Measurements from ENCODE around the gene PDE3B. TPM values are rescaled to one million over a fixed set of nuclear protein-coding genes. Genes with fewer than 3 reads are reported as not detected.

PDE3B gene
- total RNA-seq, 1 donor from 2014 or later: 28.5 TPM

- ATAC-seq: no peak
- no peak for TF ChIP-seq CTCF (IDR thresholded peaks at IDR 0.05)
- intact Hi-C loops (cut with DNase I): no loop called here
These were observed 29.4 kb upstream of the PDE3B start for GRCh38 chr11:14614091-14614622.

GRCh38 chr11:14617241-14618027, 26.2 kb upstream of the PDE3B start:
- no peak overlapping the region for H3K27ac ChIP-seq
- intact Hi-C loops (cut with DNase I): no loop called here
- ATAC-seq (no peak), DNase-seq (no peak)
- H3K9me3 ChIP-seq: no peaks in the 10 kb centered on the region
- peaks cover 3% of the 10 kb centered on the region for H3K4me1 ChIP-seq
- H3K36me3 ChIP-seq: no peaks in the 10 kb centered on the region
- TF ChIP-seq CTCF (IDR thresholded peaks at IDR 0.05): no peak
- no peak overlapping the region for H3K4me3 ChIP-seq
- no peaks in the 10 kb centered on the region for H3K27me3 ChIP-seq

More at GRCh38 chr11:14614091-14614622, 29.4 kb upstream of the PDE3B start:
- no peaks in the 10 kb centered on the region for H3K9me3 ChIP-seq
- no peaks in the 10 kb centered on the region for H3K36me3 ChIP-seq
- H3K27ac ChIP-seq: no peak overlapping the region
- DNase-seq: no peak
- no peaks in the 10 kb centered on the region for H3K4me1 ChIP-seq
- H3K27me3 ChIP-seq: no peaks in the 10 kb centered on the region
- H3K4me3 ChIP-seq: no peak overlapping the region

GRCh38 chr11:14618060-14618459, 25.5 kb upstream of the PDE3B start:
- intact Hi-C loops (cut with DNase I): no loop called here
- no peak for TF ChIP-seq CTCF (IDR thresholded peaks at IDR 0.05)
- Histone ChIP-seq H3K4me3 (no peak overlapping the region), H3K27me3 (no peaks in the 10 kb centered on the region), H3K27ac (no peak overlapping the region), H3K9me3 (no peaks in the 10 kb centered on the region), H3K4me1 (peaks cover 3% of the 10 kb centered on the region), H3K36me3 (no peaks in the 10 kb centered on the region)
- DNase-seq (no peak), ATAC-seq (no peak)

- intact Hi-C loops (cut with DNase I): no loop called here
- Histone ChIP-seq H3K9me3 (no peaks in the 10 kb centered on the region), H3K27ac (no peak overlapping the region), H3K4me1 (peaks cover 3% of the 10 kb centered on the region), H3K36me3 (no peaks in the 10 kb centered on the region), H3K27me3 (no peaks in the 10 kb centered on the region), H3K4me3 (no peak overlapping the region)
- peak; percentile 36 for ATAC-seq
- no peak for DNase-seq
- TF ChIP-seq CTCF (IDR thresholded peaks at IDR 0.05): no peak
These were observed 23.7 kb upstream of the PDE3B start for GRCh38 chr11:14619603-14620531.

- no peak for TF ChIP-seq CTCF (IDR thresholded peaks at IDR 0.05)
- Histone ChIP-seq H3K27me3 (no peaks in the 10 kb centered on the region), H3K4me1 (peaks cover 11% of the 10 kb centered on the region), H3K27ac (no peak overlapping the region), H3K9me3 (no peaks in the 10 kb centered on the region), H3K4me3 (no peak overlapping the region), H3K36me3 (no peaks in the 10 kb centered on the region)
- intact Hi-C loops (cut with DNase I): no loop called here
- ATAC-seq: no peak
- no peak for DNase-seq
These were observed 21.2 kb upstream of the PDE3B start for GRCh38 chr11:14622223-14622954.

Data from upper lobe of right lung (tissue), 1 donor.